Stimulated activated CD4-positive, alpha-beta T cell treated with anti-CD3 and anti-CD28 coated beads, Interleukin-12 subunit alpha, Interleukin-12 subunit beta, amount 100 ng/mL, for 4 hours (primary cell): Measurements from ENCODE around the gene SPTBN5.

ENCODE experiments used
- DNase-seq: peaks from one replicate; pipeline ENCODE4 v3.0.0-alpha.2; 2020

SPTBN5 gene

GRCh38 chr15:41882689-41883483 lies 11.0 kb downstream of the SPTBN5 start:
- DNase-seq = no peak

- no peak for DNase-seq
Observed at GRCh38 chr15:41881920-41882688, 11.7 kb downstream of the SPTBN5 start.

GRCh38 chr15:41881550-41881919 lies 12.3 kb downstream of the SPTBN5 start:
- no peak for DNase-seq

- DNase-seq = no peak
Observed at GRCh38 chr15:41881086-41881485, 12.8 kb downstream of the SPTBN5 start.

- no peak for DNase-seq
Observed at GRCh38 chr15:41880156-41880877, 13.5 kb downstream of the SPTBN5 start.

- DNase-seq = no peak
Observed at GRCh38 chr15:41879321-41879845, 14.5 kb downstream of the SPTBN5 start.

- DNase-seq = no peak
Observed at GRCh38 chr15:41878355-41878699, 15.5 kb downstream of the SPTBN5 start.

GRCh38 chr15:41877631-41878354 lies 16.1 kb downstream of the SPTBN5 start:
- DNase-seq = no peak

GRCh38 chr15:41876689-41877088 lies 17.2 kb downstream of the SPTBN5 start:
- no peak for DNase-seq

GRCh38 chr15:41876007-41876406 lies 17.8 kb downstream of the SPTBN5 start:
- no peak for DNase-seq

- DNase-seq = no peak
Observed at GRCh38 chr15:41874736-41875135, 19.1 kb downstream of the SPTBN5 start.

GRCh38 chr15:41873711-41874110 lies 20.1 kb downstream of the SPTBN5 start:
- DNase-seq = no peak

- no peak for DNase-seq
Observed at GRCh38 chr15:41872166-41872747, 21.6 kb downstream of the SPTBN5 start.

- DNase-seq = no peak
Observed at GRCh38 chr15:41871175-41871905, 22.5 kb downstream of the SPTBN5 start.

GRCh38 chr15:41870689-41871081 lies 23.2 kb downstream of the SPTBN5 start:
- peak; percentile 38 for DNase-seq

GRCh38 chr15:41869770-41870688 lies 23.8 kb downstream of the SPTBN5 start:
- DNase-seq = no peak

GRCh38 chr15:41868321-41868720 lies 25.5 kb downstream of the SPTBN5 start:
- DNase-seq = no peak

GRCh38 chr15:41866872-41867579 lies 26.8 kb downstream of the SPTBN5 start:
- DNase-seq = no peak

GRCh38 chr15:41866263-41866703 lies 27.6 kb downstream of the SPTBN5 start:
- DNase-seq = no peak
